ENCODE measurements around the gene GLT6D1.

Gene GLT6D1

GRCh38 chr9:135604437-135605237, 34.7 kb downstream of the GLT6D1 start:
- Histone ChIP-seq H3K4me3 (ENCODE audit: insufficient read depth, low read length, poor library complexity, severe bottlenecking) (no peak overlapping the region), H3F3A (ENCODE audit: insufficient read depth) (no peaks in the 10 kb centered on the region), H4K20me1 (ENCODE audit: low read depth, low read length) (no peaks in the 10 kb centered on the region), H3K79me2 (ENCODE audit: insufficient read depth, low read length) (no peaks in the 10 kb centered on the region), H3K9ac (ENCODE audit: low read length) (no peak overlapping the region), H3K27ac (ENCODE audit: low read depth, low read length) (no peak overlapping the region), H3K9me2 (replicated peaks; ENCODE audit: insufficient read depth, low read length) (no peaks in the 10 kb centered on the region), H2AFZ (ENCODE audit: low read depth, low read length, severe bottlenecking) (no peak overlapping the region), H3K4me2 (ENCODE audit: low read depth, low read length, poor library complexity, severe bottlenecking) (no peak overlapping the region), H3K27me3 (ENCODE audit: low read length) (no peaks in the 10 kb centered on the region), H3K9me3 (ENCODE audit: insufficient read depth, low read length) (no peaks in the 10 kb centered on the region), H3K36me3 (ENCODE audit: low read length) (no peaks in the 10 kb centered on the region)
- TF ChIP-seq EZH2phosphoT487 (conservative IDR thresholded peaks at IDR 0.05; ENCODE audit: low read length) (no peak), CTCF (IDR thresholded peaks at IDR 0.05; ENCODE audit: insufficient read depth, low read length, poor library complexity, severe bottlenecking) (no peak)

- Histone ChIP-seq H3K4me3 (ENCODE audit: insufficient read depth, low read length, poor library complexity, severe bottlenecking) (no peak overlapping the region), H4K20me1 (ENCODE audit: low read depth, low read length) (no peaks in the 10 kb centered on the region), H3K9me2 (replicated peaks; ENCODE audit: insufficient read depth, low read length) (no peaks in the 10 kb centered on the region), H3K36me3 (ENCODE audit: low read length) (no peaks in the 10 kb centered on the region), H3K79me2 (ENCODE audit: insufficient read depth, low read length) (no peaks in the 10 kb centered on the region), H3K4me2 (ENCODE audit: low read depth, low read length, poor library complexity, severe bottlenecking) (no peak overlapping the region), H2AFZ (ENCODE audit: low read depth, low read length, severe bottlenecking) (no peak overlapping the region), H3K9ac (ENCODE audit: low read length) (no peak overlapping the region), H3K27me3 (ENCODE audit: low read length) (no peaks in the 10 kb centered on the region), H3K27ac (ENCODE audit: low read depth, low read length) (no peak overlapping the region), H3F3A (ENCODE audit: insufficient read depth) (no peaks in the 10 kb centered on the region), H3K9me3 (ENCODE audit: insufficient read depth, low read length) (no peaks in the 10 kb centered on the region)
- TF ChIP-seq EZH2phosphoT487 (conservative IDR thresholded peaks at IDR 0.05; ENCODE audit: low read length) (no peak), CTCF (IDR thresholded peaks at IDR 0.05; ENCODE audit: insufficient read depth, low read length, poor library complexity, severe bottlenecking) (peak; percentile 55)
These were observed 36.4 kb downstream of the GLT6D1 start for GRCh38 chr9:135602789-135603481.

- no peak overlapping the region for H3K27ac ChIP-seq (ENCODE audit: low read depth, low read length)
- H2AFZ ChIP-seq (ENCODE audit: low read depth, low read length, severe bottlenecking): no peak overlapping the region
- H3K4me2 ChIP-seq (ENCODE audit: low read depth, low read length, poor library complexity, severe bottlenecking): no peak overlapping the region
- no peaks in the 10 kb centered on the region for H4K20me1 ChIP-seq (ENCODE audit: low read depth, low read length)
- no peaks in the 10 kb centered on the region for H3K9me2 ChIP-seq (replicated peaks; ENCODE audit: insufficient read depth, low read length)
- no peaks in the 10 kb centered on the region for H3K36me3 ChIP-seq (ENCODE audit: low read length)
- H3F3A ChIP-seq (ENCODE audit: insufficient read depth): no peaks in the 10 kb centered on the region
- no peaks in the 10 kb centered on the region for H3K27me3 ChIP-seq (ENCODE audit: low read length)
- H3K9ac ChIP-seq (ENCODE audit: low read length): no peak overlapping the region
- no peak overlapping the region for H3K4me3 ChIP-seq (ENCODE audit: insufficient read depth, low read length, poor library complexity, severe bottlenecking)
- no peaks in the 10 kb centered on the region for H3K79me2 ChIP-seq (ENCODE audit: insufficient read depth, low read length)
- no peaks in the 10 kb centered on the region for H3K9me3 ChIP-seq (ENCODE audit: insufficient read depth, low read length)
- no peak for TF ChIP-seq EZH2phosphoT487 (conservative IDR thresholded peaks at IDR 0.05; ENCODE audit: low read length)
- no peak for TF ChIP-seq CTCF (IDR thresholded peaks at IDR 0.05; ENCODE audit: insufficient read depth, low read length, poor library complexity, severe bottlenecking)
These were observed 37.4 kb downstream of the GLT6D1 start for GRCh38 chr9:135601988-135602387.

All from SU-DHL-6 (cell line).